Ascending aorta (tissue), 2 donors: ENCODE measurements around the gene GMIP. TPM values are rescaled to one million over a fixed set of nuclear protein-coding genes. Genes with fewer than 3 reads are reported as not detected.

Source experiments
- DNase-seq, 2 donors: peaks; one replicate each; pipeline ENCODE4 v3.0.0-alpha.2; 2019; ENCODE audit warnings: low spot score in 2 of 2
- H3K27ac ChIP-seq, 2 donors: fragments of 200-600 bp; sonication (generic); one replicate each; pipeline ENCODE4 v1.5.1; 2016 to 2017; ENCODE audit warnings: mild to moderate bottlenecking in 1 of 2
- H3K27me3 ChIP-seq: fragments of 200-600 bp; sonication (generic); one replicate; pipeline ENCODE4 v1.5.1; 2017
- H3K36me3 ChIP-seq, 2 donors: fragments of 200-600 bp; sonication (generic); one replicate each; pipeline ENCODE4 v1.5.1; 2016
- H3K4me1 ChIP-seq, 2 donors: fragments of 200-600 bp; sonication (generic); one replicate each; pipeline ENCODE4 v1.5.1; 2016 to 2017; ENCODE audit warnings: mild to moderate bottlenecking in 1 of 2
- H3K4me3 ChIP-seq, 2 donors: fragments of 200-600 bp; sonication (generic); one replicate each; pipeline ENCODE4 v1.5.1; 2016 to 2017; ENCODE audit warnings: mild to moderate bottlenecking in 1 of 2
- H3K9me3 ChIP-seq, 2 donors: fragments of 200-600 bp; sonication (generic); one replicate each; pipeline ENCODE4 v1.5.1; 2016
- CTCF ChIP-seq, 3 experiments: fragments of 200-600 bp in 2 of 3; fragments of 450-650 bp in 1 of 3; sonication (generic) in 2 of 3; IDR thresholded peaks; one replicate each; pipeline ENCODE4 v1.5.1; 2016 to 2019; ENCODE audit warnings: antibody characterized with exemption in 3 of 3, mild to moderate bottlenecking in 1 of 3, moderate library complexity in 1 of 3
- intact Hi-C: fragments of 100-400 bp; cut with DNase I; formaldehyde crosslinking; loops from one replicate; pipeline ENCODE4 v1.15.1; 2023
- total RNA-seq: library from RNA; depleted of rRNA; stranded (reverse); fragments of >200 nt; gene quantifications from one replicate; pipeline ENCODE4 v1.1.0, GENCODE V29; 2016

Gene GMIP
- total RNA-seq, 1 donor from 2014 or later = 3.9 TPM

GRCh38 chr19:19579533-19580361, 63.7 kb downstream of the GMIP start:
- no peak overlapping the region for H3K4me3 ChIP-seq
- DNase-seq = no peak
- no peak for TF ChIP-seq CTCF (IDR thresholded peaks at IDR 0.05)
- H3K27me3 ChIP-seq = no peaks in the 10 kb centered on the region
- H3K4me1 ChIP-seq = no peaks in the 10 kb centered on the region
- intact Hi-C loops = no loop called here
- H3K36me3 ChIP-seq = no peaks in the 10 kb centered on the region
- H3K9me3 ChIP-seq = no peaks in the 10 kb centered on the region
- H3K27ac ChIP-seq = no peak overlapping the region

Other genes starting within 250 kb of the GMIP start
- 63.3 TPM for gene GATAD2A, start 238.0 kb downstream of the GMIP start, total RNA-seq
- not detected for gene TSSK6, start 128.1 kb downstream of the GMIP start, total RNA-seq
- 12.7 TPM for gene NDUFA13, start 127.4 kb downstream of the GMIP start, total RNA-seq
- 3.5 TPM for gene YJEFN3, start 114.7 kb downstream of the GMIP start, total RNA-seq
- gene CILP2, start 105.4 kb downstream of the GMIP start, total RNA-seq = not detected
- gene PBX4, start 25.0 kb downstream of the GMIP start, total RNA-seq = not detected
- 0.75 TPM for gene LPAR2, start 15.4 kb downstream of the GMIP start, total RNA-seq
- 161 TPM for gene ATP13A1, start 20.0 kb upstream of the GMIP start, total RNA-seq
- gene ZNF101, start 25.2 kb upstream of the GMIP start, total RNA-seq = 1.3 TPM
- 4.8 TPM for gene ZNF14, start 89.5 kb upstream of the GMIP start, total RNA-seq
- gene ZNF506, start 178.1 kb upstream of the GMIP start, total RNA-seq = 22.4 TPM
- 1.8 TPM for gene ZNF253, start 222.2 kb upstream of the GMIP start, total RNA-seq